ENCODE results near the gene CDK5RAP3.

Gene CDK5RAP3

GRCh38 chr17:48025904-48026501 is 55.1 kb downstream of the CDK5RAP3 start:
- no peak for DNase-seq

GRCh38 chr17:48026502-48027321 is 55.8 kb downstream of the CDK5RAP3 start:
- DNase-seq = peak; percentile 79 to 85 (median 81)

- DNase-seq = no peak
Measured at GRCh38 chr17:48027322-48027981, 56.5 kb downstream of the CDK5RAP3 start.

DNA sequence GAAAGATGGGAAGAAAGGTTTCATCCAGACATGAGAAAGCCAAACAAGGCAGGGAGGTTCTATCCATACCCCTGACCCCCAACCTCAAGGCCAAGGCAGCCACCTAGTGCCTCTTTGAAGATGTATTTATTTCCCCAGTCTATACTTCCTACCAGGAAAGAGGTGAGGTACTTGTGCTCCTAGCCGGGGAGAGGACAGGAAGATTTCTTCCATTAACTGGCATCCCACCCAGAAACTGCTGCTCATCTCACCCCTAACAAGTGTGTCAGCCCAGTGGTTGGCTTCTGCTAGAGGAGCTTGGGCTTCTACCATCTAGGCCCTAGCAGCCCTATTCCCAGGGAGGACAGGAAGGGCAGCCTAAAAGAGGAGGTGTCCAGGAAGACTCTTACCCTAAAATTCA is 57.8 kb downstream of the CDK5RAP3 start:
- no peak for DNase-seq

- DNase-seq = no peak
Measured at GRCh38 chr17:48030531-48030930, 59.6 kb downstream of the CDK5RAP3 start.
